Endothelial cell of umbilical vein (primary cell): Measurements from ENCODE around the gene KIRREL1. TPM values are rescaled to one million over a fixed set of nuclear protein-coding genes. Genes with fewer than 3 reads are reported as not detected.

Experiments used
- BruUV-seq: library from RNA; stranded (reverse); fragments of 400-500 nt; replicated peaks from 2 replicates; lab custom pipeline; 2021; lab: Mats Ljungman, UMichigan
- CTCF ChIA-PET: fragments of 300-600, 350-600 bp; sonication (Branson Sonifier 250); formaldehyde crosslinking; loops from one replicate; lab custom pipeline; 2021; ENCODE audit warnings: antibody characterized with exemption, inconsistent platforms; lab: Charles Lee
- POLR2A ChIA-PET: fragments of 300-600, 350-600 bp; sonication (Branson Sonifier 250); formaldehyde crosslinking; loops from one replicate; lab custom pipeline; 2021; ENCODE audit warnings: antibody characterized with exemption, inconsistent platforms; lab: Charles Lee
- DNase-seq: peaks from one replicate; pipeline ENCODE4 v3.0.0-alpha.2; 2011; ENCODE audit warnings: low read depth, low spot score
- FAIRE-seq: peaks from 2 replicates; lab custom pipeline; 2011; peaks lifted over from hg19 to GRCh38; lab: Jason Lieb, UNC
- H2AFZ ChIP-seq: 2 replicates; pipeline ENCODE4 v1.6.0; 2012; ENCODE audit warnings: low read depth, low read length, control low read depth, inconsistent platforms
- H3K27ac ChIP-seq: 2 replicates; pipeline ENCODE4 v1.5.1; 2011; ENCODE audit warnings: low read depth, mild to moderate bottlenecking, control low read depth, low read length, moderate library complexity; ENCODE audit not compliant: insufficient read depth
- H3K27me3 ChIP-seq, 2 experiments: 2 replicates each; pipeline versions ENCODE4 v1.6.0 to v1.6.1; 2011; ENCODE audit warnings: low read length in 2 of 2, mixed read lengths in 1 of 2; ENCODE audit not compliant: control insufficient read depth in 2 of 2, insufficient read depth in 2 of 2
- H3K36me3 ChIP-seq, 2 experiments: 2 replicates in 1 of 2; 3 replicates in 1 of 2; pipeline ENCODE4 v1.5.1; 2011; ENCODE audit warnings: low read length in 2 of 2, mild to moderate bottlenecking in 1 of 2, moderate library complexity in 1 of 2; ENCODE audit not compliant: control insufficient read depth in 2 of 2, insufficient read depth in 2 of 2; ENCODE audit errors: extremely low read depth in 1 of 2
- H3K4me1 ChIP-seq: 3 replicates; pipeline ENCODE4 v1.5.1; 2011; ENCODE audit warnings: mild to moderate bottlenecking, low read length; ENCODE audit not compliant: control insufficient read depth, insufficient read depth; ENCODE audit errors: extremely low read depth
- H3K4me2 ChIP-seq: 2 replicates; pipeline ENCODE4 v1.6.1; 2011; ENCODE audit warnings: low read length, control low read depth, mixed read lengths; ENCODE audit not compliant: insufficient read depth
- H3K4me3 ChIP-seq, 3 experiments: fragments of 200-600 bp in 1 of 3; sonication (generic), shearing (Covaris generic) in 1 of 3; replicated peaks in 1 of 3; 2 replicates each; pipeline ENCODE4 v1.5.1; 2011 to 2016; ENCODE audit warnings: control low read depth in 3 of 3, low read length in 3 of 3, mild to moderate bottlenecking in 2 of 3, inconsistent platforms in 1 of 3, low read depth in 1 of 3, moderate library complexity in 1 of 3; ENCODE audit not compliant: insufficient read depth in 1 of 3
- H3K79me2 ChIP-seq: 2 replicates; pipeline ENCODE4 v1.6.0; 2012; ENCODE audit warnings: low read length, inconsistent platforms; ENCODE audit not compliant: control insufficient read depth, insufficient read depth
- H3K9ac ChIP-seq: replicated peaks from 2 replicates; pipeline ENCODE3; 2011; ENCODE audit warnings: low read length, control low read depth; ENCODE audit not compliant: insufficient read depth; ENCODE audit errors: extremely low read depth
- H3K9me1 ChIP-seq: replicated peaks from 3 replicates; pipeline ENCODE4 v1.6.0; 2011; ENCODE audit warnings: mild to moderate bottlenecking, low read length; ENCODE audit not compliant: control insufficient read depth, insufficient read depth; ENCODE audit errors: extremely low read depth
- H3K9me3 ChIP-seq: replicated peaks from 2 replicates; pipeline ENCODE4 v1.5.1; 2012; ENCODE audit warnings: low read length, inconsistent platforms; ENCODE audit not compliant: control insufficient read depth, insufficient read depth
- H4K20me1 ChIP-seq: replicated peaks from 2 replicates; pipeline ENCODE3; 2011; ENCODE audit warnings: mild to moderate bottlenecking, low read length; ENCODE audit not compliant: control insufficient read depth, insufficient read depth; ENCODE audit errors: extremely low read depth
- FOS ChIP-seq: IDR thresholded peaks from 2 replicates; pipeline ENCODE4 v1.6.1; 2011; ENCODE audit warnings: mild to moderate bottlenecking, low read length, moderate library complexity, borderline replicate concordance; ENCODE audit not compliant: insufficient read depth
- GATA2 ChIP-seq: IDR thresholded peaks from 2 replicates; pipeline ENCODE4 v1.7.0; 2011; ENCODE audit warnings: low read depth, mild to moderate bottlenecking, moderate library complexity, mixed read lengths, low read length; ENCODE audit not compliant: insufficient read length, insufficient read depth
- JUN ChIP-seq: IDR thresholded peaks from 2 replicates; pipeline ENCODE4 v1.6.1; 2011; ENCODE audit warnings: borderline replicate concordance, low read depth; ENCODE audit not compliant: insufficient read length, insufficient read depth
- MYC ChIP-seq: IDR thresholded peaks from one replicate; pipeline ENCODE4 v1.6.1; 2011; ENCODE audit warnings: mild to moderate bottlenecking, low read depth, low read length
- POLR2A ChIP-seq: IDR thresholded peaks from 2 replicates; pipeline ENCODE4 v1.6.1; 2012; ENCODE audit warnings: low read depth, mild to moderate bottlenecking, control low read depth, low read length
- POLR2AphosphoS5 ChIP-seq: IDR thresholded peaks from 2 replicates; pipeline ENCODE4 v1.6.1; 2012; ENCODE audit warnings: low read depth, mild to moderate bottlenecking, control low read depth, low read length, moderate library complexity; ENCODE audit not compliant: insufficient read depth
- dilution Hi-C: fragments of 300-500 bp; cut with MboI; formaldehyde crosslinking; loops from one replicate; pipeline ENCODE4 v1.15.0; 2019; ENCODE audit warnings: low sequenced_read_pairs; ENCODE audit not compliant: extremely low pct_ligation_motif_present
- intact Hi-C: fragments of 100-400 bp; cut with micrococcal nuclease; formaldehyde crosslinking; loops from one replicate; pipeline ENCODE4 v1.10.0; 2022
- polyA plus RNA-seq, 4 experiments: library from polyadenylated mRNA; depleted of rRNA in 3 of 4; stranded (reverse) in 3 of 4; unstranded in 1 of 4; fragments of >200 nt; gene quantifications; 2 replicates each; pipeline versions ENCODE4 v1.2.1 to v1.2.3, GENCODE V29; 2011 to 2012; ENCODE audit warnings: missing spikeins in 1 of 4
- total RNA-seq: library from RNA; stranded (reverse); gene quantifications from 2 replicates; pipeline ENCODE4 v1.2.3, GENCODE V29; 2021

The KIRREL1 gene
- total and polyA plus RNA-seq, 2 donors (not counting 3 experiments of a cell fraction or from before 2014, with no cell fraction given): 35.6 to 57.6 TPM

DNA sequence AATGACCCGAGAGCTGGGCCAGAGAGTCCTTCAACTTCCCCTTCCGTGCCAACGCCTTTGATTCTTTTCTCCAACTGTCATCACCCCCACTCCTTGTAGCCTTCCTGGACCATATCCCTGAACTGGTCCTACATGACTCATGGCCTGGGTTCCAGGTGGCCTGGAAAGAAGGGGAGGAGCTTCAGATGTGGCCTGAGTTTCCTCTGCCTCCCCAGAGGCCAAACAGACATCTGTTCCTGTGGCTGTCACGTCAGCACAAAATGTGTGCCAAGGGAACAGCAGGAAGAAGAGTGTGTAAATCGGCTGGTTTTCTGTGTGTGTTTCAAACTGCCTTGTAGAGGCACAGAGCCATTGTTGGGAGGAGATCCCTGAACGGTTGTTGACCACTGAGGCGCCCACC is 24.9 kb upstream of the KIRREL1 start:
- Histone ChIP-seq H3K4me2 (no peak overlapping the region), H3K9me3 (no peaks in the 10 kb centered on the region), H3K4me3 (no peak overlapping the region), H3K79me2 (no peaks in the 10 kb centered on the region), H3K36me3 (no peaks in the 10 kb centered on the region), H4K20me1 (no peaks in the 10 kb centered on the region), H3K9me1 (no peaks in the 10 kb centered on the region), H3K4me1 (peaks cover 17% of the 10 kb centered on the region), H3K9ac (no peak overlapping the region), H2AFZ (peak overlapping the region; percentile 66), H3K27ac (peak overlapping the region; percentile 10), H3K27me3 (peaks cover 8 to 9% of the 10 kb centered on the region in 2 experiments)
- ChIA-PET POLR2A (no interaction called here), CTCF (interaction anchor here (0.6 to 6.5 kb wide), 19 partner anchors 9 to 1031 kb away, joined by 3 to 243 read pairs (median 4); no protein-coding TSS in a partner anchor)
- intact Hi-C loops (loop anchor here (2.0 to 10.0 kb wide), 2 partner anchors 68 to 574 kb away; no protein-coding TSS in a partner anchor), dilution Hi-C loops (no loop called here)
- no TSS peak for BruUV-seq
- no peak for TF ChIP-seq GATA2
- TF ChIP-seq MYC: no peak
- peak; percentile 41 for TF ChIP-seq FOS
- no peak for TF ChIP-seq POLR2A
- peak; percentile 17 for TF ChIP-seq POLR2AphosphoS5
- DNase-seq (peak; percentile 55), FAIRE-seq (peak; percentile 46)

DNA sequence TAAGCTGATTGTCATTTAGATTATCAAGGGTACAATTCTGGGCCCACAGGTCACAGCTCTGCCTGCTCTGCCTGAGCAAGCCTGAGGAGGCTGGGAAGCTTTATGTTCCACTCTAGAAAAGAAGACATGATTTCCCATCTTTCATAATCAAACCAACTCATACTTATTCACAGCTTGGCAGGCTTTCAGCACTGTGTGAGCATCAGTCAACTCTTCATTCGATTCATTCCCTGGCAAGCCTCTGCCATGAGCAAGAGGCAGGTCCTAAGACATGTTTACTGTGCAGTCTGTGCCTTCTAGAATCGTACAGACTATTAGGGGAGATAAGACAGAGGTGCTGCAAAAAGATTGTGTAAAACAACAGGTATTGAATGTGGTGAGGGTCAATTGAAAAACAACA is 24.5 kb upstream of the KIRREL1 start:
- BruUV-seq: no TSS peak
- Histone ChIP-seq H3K79me2 (no peaks in the 10 kb centered on the region), H4K20me1 (no peaks in the 10 kb centered on the region), H2AFZ (peak overlapping the region; percentile 66), H3K36me3 (no peaks in the 10 kb centered on the region), H3K4me1 (peaks cover 17% of the 10 kb centered on the region), H3K9ac (no peak overlapping the region), H3K27me3 (peaks cover 8% of the 10 kb centered on the region in 2 experiments), H3K4me2 (peak overlapping the region; percentile 36), H3K9me1 (no peaks in the 10 kb centered on the region), H3K27ac (peak overlapping the region; percentile 10), H3K4me3 (no peak overlapping the region), H3K9me3 (no peaks in the 10 kb centered on the region)
- intact Hi-C loops (loop anchor here (1.0 to 10.0 kb wide), 7 partner anchors 23 to 574 kb away; no protein-coding TSS in a partner anchor), dilution Hi-C loops (no loop called here)
- ChIA-PET CTCF (interaction anchor here (0.6 to 6.5 kb wide), 20 partner anchors 8 to 1031 kb away, joined by 3 to 243 read pairs (median 4); no protein-coding TSS in a partner anchor), POLR2A (interaction anchor here (1.0 kb wide), 1 partner anchor 24 kb away, joined by 3 read pairs; no protein-coding TSS in a partner anchor)
- FAIRE-seq (peak; percentile 60), DNase-seq (peak; percentile 60)
- TF ChIP-seq GATA2 (no peak), MYC (no peak), JUN (no peak)
